IPS-18a (cell line): ENCODE results near the gene BMP3.

ENCODE experiments used
- H3K27ac ChIP-seq: one replicate; pipeline ENCODE4 v1.5.1; 2013; ENCODE audit warnings: low read length
- H3K27me3 ChIP-seq: one replicate; pipeline ENCODE4 v1.6.1; 2013; ENCODE audit warnings: mild to moderate bottlenecking, low read length; ENCODE audit not compliant: control insufficient read depth, insufficient read depth
- H3K36me3 ChIP-seq: one replicate; pipeline ENCODE4 v1.6.1; 2013; ENCODE audit warnings: low read depth, low read length; ENCODE audit not compliant: control insufficient read depth
- H3K4me1 ChIP-seq: one replicate; pipeline ENCODE4 v1.6.1; 2013; ENCODE audit warnings: low read depth, low read length; ENCODE audit not compliant: control insufficient read depth
- H3K4me3 ChIP-seq: one replicate; pipeline ENCODE4 v1.5.1; 2013; ENCODE audit warnings: low read length
- H3K9ac ChIP-seq: one replicate; pipeline ENCODE4 v1.6.1; 2013; ENCODE audit warnings: mild to moderate bottlenecking, low read length, moderate library complexity
- H3K9me3 ChIP-seq: one replicate; pipeline ENCODE4 v1.6.1; 2013; ENCODE audit warnings: low read depth, low read length; ENCODE audit not compliant: control insufficient read depth

The BMP3 gene

GRCh38 chr4:81052119-81053068, 21.9 kb downstream of the BMP3 start:
- no peak overlapping the region for H3K4me3 ChIP-seq
- H3K36me3 ChIP-seq = no peaks in the 10 kb centered on the region
- H3K9me3 ChIP-seq = no peaks in the 10 kb centered on the region
- H3K27ac ChIP-seq = no peak overlapping the region
- no peaks in the 10 kb centered on the region for H3K27me3 ChIP-seq
- no peak overlapping the region for H3K9ac ChIP-seq
- peaks cover 5% of the 10 kb centered on the region for H3K4me1 ChIP-seq

- Histone ChIP-seq H3K36me3 (no peaks in the 10 kb centered on the region), H3K4me3 (no peak overlapping the region), H3K27me3 (no peaks in the 10 kb centered on the region), H3K27ac (no peak overlapping the region), H3K9me3 (no peaks in the 10 kb centered on the region), H3K9ac (no peak overlapping the region), H3K4me1 (no peaks in the 10 kb centered on the region)
These were observed 28.1 kb downstream of the BMP3 start for GRCh38 chr4:81058621-81059020.

GRCh38 chr4:81060587-81061343, 30.3 kb downstream of the BMP3 start:
- H3K36me3 ChIP-seq = no peaks in the 10 kb centered on the region

GRCh38 chr4:81061344-81061730, 30.8 kb downstream of the BMP3 start:
- Histone ChIP-seq H3K36me3 (no peaks in the 10 kb centered on the region), H3K27ac (no peak overlapping the region), H3K27me3 (no peaks in the 10 kb centered on the region), H3K4me1 (no peaks in the 10 kb centered on the region), H3K9ac (no peak overlapping the region), H3K4me3 (no peak overlapping the region), H3K9me3 (no peaks in the 10 kb centered on the region)

More at GRCh38 chr4:81060587-81061343, 30.3 kb downstream of the BMP3 start:
- no peak overlapping the region for H3K27ac ChIP-seq
- no peak overlapping the region for H3K4me3 ChIP-seq
- no peak overlapping the region for H3K9ac ChIP-seq
- no peaks in the 10 kb centered on the region for H3K9me3 ChIP-seq
- H3K4me1 ChIP-seq = no peaks in the 10 kb centered on the region
- H3K27me3 ChIP-seq = no peaks in the 10 kb centered on the region

- Histone ChIP-seq H3K4me1 (no peaks in the 10 kb centered on the region), H3K27ac (no peak overlapping the region), H3K4me3 (no peak overlapping the region), H3K36me3 (no peaks in the 10 kb centered on the region), H3K27me3 (no peaks in the 10 kb centered on the region), H3K9ac (no peak overlapping the region), H3K9me3 (no peaks in the 10 kb centered on the region)
These were observed 31.5 kb downstream of the BMP3 start for GRCh38 chr4:81062001-81062400.

- H3K27me3 ChIP-seq = no peaks in the 10 kb centered on the region
- no peak overlapping the region for H3K27ac ChIP-seq
- H3K9me3 ChIP-seq = no peaks in the 10 kb centered on the region
- no peaks in the 10 kb centered on the region for H3K4me1 ChIP-seq
- no peak overlapping the region for H3K4me3 ChIP-seq
- H3K9ac ChIP-seq = no peak overlapping the region
- no peaks in the 10 kb centered on the region for H3K36me3 ChIP-seq
These were observed 34.9 kb downstream of the BMP3 start for GRCh38 chr4:81065446-81065845.

- H3K4me3 ChIP-seq = no peak overlapping the region
- H3K27ac ChIP-seq = no peak overlapping the region
- H3K9me3 ChIP-seq = no peaks in the 10 kb centered on the region
- no peaks in the 10 kb centered on the region for H3K4me1 ChIP-seq
- no peaks in the 10 kb centered on the region for H3K36me3 ChIP-seq
- no peak overlapping the region for H3K9ac ChIP-seq
- no peaks in the 10 kb centered on the region for H3K27me3 ChIP-seq
These were observed 39.3 kb downstream of the BMP3 start for GRCh38 chr4:81069706-81070331.

- H3K27me3 ChIP-seq = no peaks in the 10 kb centered on the region
- no peaks in the 10 kb centered on the region for H3K9me3 ChIP-seq
- H3K9ac ChIP-seq = no peak overlapping the region
- no peaks in the 10 kb centered on the region for H3K36me3 ChIP-seq
- H3K4me3 ChIP-seq = no peak overlapping the region
- no peak overlapping the region for H3K27ac ChIP-seq
- no peaks in the 10 kb centered on the region for H3K4me1 ChIP-seq
These were observed 40.5 kb downstream of the BMP3 start for GRCh38 chr4:81071013-81071412.

GRCh38 chr4:81081156-81081555, 50.6 kb downstream of the BMP3 start:
- Histone ChIP-seq H3K4me3 (no peak overlapping the region), H3K27ac (no peak overlapping the region), H3K9ac (no peak overlapping the region), H3K4me1 (no peaks in the 10 kb centered on the region), H3K27me3 (no peaks in the 10 kb centered on the region), H3K9me3 (no peaks in the 10 kb centered on the region), H3K36me3 (no peaks in the 10 kb centered on the region)

- Histone ChIP-seq H3K4me3 (no peak overlapping the region), H3K36me3 (no peaks in the 10 kb centered on the region), H3K9ac (no peak overlapping the region), H3K27me3 (no peaks in the 10 kb centered on the region), H3K27ac (no peak overlapping the region), H3K9me3 (no peaks in the 10 kb centered on the region), H3K4me1 (no peaks in the 10 kb centered on the region)
These were observed 53.5 kb downstream of the BMP3 start for GRCh38 chr4:81084029-81084428.

GRCh38 chr4:81084634-81085033, 54.1 kb downstream of the BMP3 start:
- Histone ChIP-seq H3K36me3 (no peaks in the 10 kb centered on the region), H3K27ac (no peak overlapping the region), H3K9me3 (no peaks in the 10 kb centered on the region), H3K4me1 (no peaks in the 10 kb centered on the region), H3K9ac (no peak overlapping the region), H3K27me3 (no peaks in the 10 kb centered on the region), H3K4me3 (no peak overlapping the region)
